Measurements from ENCODE around the gene RAB1B.

GRCh38 chr11:66259956-66260355 is 8.5 kb upstream of the RAB1B start:
- TF ChIP-seq POLR2A (IDR thresholded peaks at IDR 0.05; ENCODE audit: low read length) (no peak), GATA1 (IDR thresholded peaks at IDR 0.05; ENCODE audit: low read depth, low read length) (no peak)
